Ascending aorta (tissue), 2 donors: ENCODE results near the gene LPAR6. TPM values are rescaled to one million over a fixed set of nuclear protein-coding genes. Genes with fewer than 3 reads are reported as not detected.

Source experiments
- DNase-seq, 2 donors: peaks; one replicate each; pipeline ENCODE4 v3.0.0-alpha.2; 2019; ENCODE audit warnings: low spot score in 2 of 2
- H3K27ac ChIP-seq, 2 donors: fragments of 200-600 bp; sonication (generic); one replicate each; pipeline ENCODE4 v1.5.1; 2016 to 2017; ENCODE audit warnings: mild to moderate bottlenecking in 1 of 2
- H3K27me3 ChIP-seq: fragments of 200-600 bp; sonication (generic); one replicate; pipeline ENCODE4 v1.5.1; 2017
- H3K36me3 ChIP-seq, 2 donors: fragments of 200-600 bp; sonication (generic); one replicate each; pipeline ENCODE4 v1.5.1; 2016
- H3K4me1 ChIP-seq, 2 donors: fragments of 200-600 bp; sonication (generic); one replicate each; pipeline ENCODE4 v1.5.1; 2016 to 2017; ENCODE audit warnings: mild to moderate bottlenecking in 1 of 2
- H3K4me3 ChIP-seq, 2 donors: fragments of 200-600 bp; sonication (generic); one replicate each; pipeline ENCODE4 v1.5.1; 2016 to 2017; ENCODE audit warnings: mild to moderate bottlenecking in 1 of 2
- H3K9me3 ChIP-seq, 2 donors: fragments of 200-600 bp; sonication (generic); one replicate each; pipeline ENCODE4 v1.5.1; 2016
- CTCF ChIP-seq, 3 experiments: fragments of 200-600 bp in 2 of 3; fragments of 450-650 bp in 1 of 3; sonication (generic) in 2 of 3; IDR thresholded peaks; one replicate each; pipeline ENCODE4 v1.5.1; 2016 to 2019; ENCODE audit warnings: antibody characterized with exemption in 3 of 3, mild to moderate bottlenecking in 1 of 3, moderate library complexity in 1 of 3
- intact Hi-C: fragments of 100-400 bp; cut with DNase I; formaldehyde crosslinking; loops from one replicate; pipeline ENCODE4 v1.15.1; 2023
- total RNA-seq: library from RNA; depleted of rRNA; stranded (reverse); fragments of >200 nt; gene quantifications from one replicate; pipeline ENCODE4 v1.1.0, GENCODE V29; 2016

The LPAR6 gene
- total RNA-seq, 1 donor from 2014 or later = 35.7 TPM

GRCh38 chr13:48411841-48412531, 927 bp downstream of the LPAR6 start:
- Histone ChIP-seq H3K4me1 (peaks cover 0 to 7% of the 10 kb centered on the region in 2 donors), H3K9me3 (no peaks in the 10 kb centered on the region), H3K4me3 (peak overlapping the region; percentile 58 to 60), H3K27ac (peak overlapping the region; percentile 62 to 72), H3K27me3 (no peaks in the 10 kb centered on the region), H3K36me3 (peaks cover 0 to 5% of the 10 kb centered on the region in 2 donors)
- intact Hi-C loops = no loop called here
- DNase-seq = no peak
- TF ChIP-seq CTCF (IDR thresholded peaks at IDR 0.05) = no peak

- H3K36me3 ChIP-seq = no peaks in the 10 kb centered on the region
- H3K27me3 ChIP-seq = no peaks in the 10 kb centered on the region
- no peak for DNase-seq
- H3K9me3 ChIP-seq = no peaks in the 10 kb centered on the region
- TF ChIP-seq CTCF (IDR thresholded peaks at IDR 0.05) = no peak
- intact Hi-C loops = no loop called here
- peak overlapping the region; percentile 62 to 72 for H3K27ac ChIP-seq
- H3K4me1 ChIP-seq = peaks cover 0 to 7% of the 10 kb centered on the region in 2 donors
- H3K4me3 ChIP-seq = peak overlapping the region; percentile 58 to 60
Observed at GRCh38 chr13:48411147-48411794, 1.6 kb downstream of the LPAR6 start.

- Histone ChIP-seq H3K27me3 (no peaks in the 10 kb centered on the region), H3K27ac (peak overlapping the region; percentile 62 to 72), H3K4me3 (peak overlapping the region; percentile 58 to 60), H3K9me3 (no peaks in the 10 kb centered on the region), H3K4me1 (peaks cover 0 to 10% of the 10 kb centered on the region in 2 donors), H3K36me3 (no peaks in the 10 kb centered on the region)
- no peak for DNase-seq
- intact Hi-C loops = no loop called here
- no peak for TF ChIP-seq CTCF (IDR thresholded peaks at IDR 0.05)
Observed at GRCh38 chr13:48410199-48410598, 2.7 kb downstream of the LPAR6 start.

- DNase-seq = no peak
- H3K9me3 ChIP-seq = no peaks in the 10 kb centered on the region
- no peaks in the 10 kb centered on the region for H3K27me3 ChIP-seq
- peaks cover 0 to 21% of the 10 kb centered on the region in 2 donors for H3K4me1 ChIP-seq
- TF ChIP-seq CTCF (IDR thresholded peaks at IDR 0.05) = no peak
- intact Hi-C loops = loop anchor here (10.0 kb wide), 1 partner anchor 171 kb away; the partner anchor contains the start of gene ITM2B
- peak overlapping the region; percentile 32 to 74 for H3K27ac ChIP-seq
- H3K4me3 ChIP-seq = no peak overlapping the region
- no peaks in the 10 kb centered on the region for H3K36me3 ChIP-seq
Observed at GRCh38 chr13:48405875-48406274, 7.0 kb downstream of the LPAR6 start.

- no peak for TF ChIP-seq CTCF (IDR thresholded peaks at IDR 0.05)
- DNase-seq = no peak
- Histone ChIP-seq H3K9me3 (no peaks in the 10 kb centered on the region), H3K27ac (peak overlapping the region; percentile 74), H3K27me3 (no peaks in the 10 kb centered on the region), H3K4me1 (peaks cover 3 to 21% of the 10 kb centered on the region in 2 donors), H3K4me3 (no peak overlapping the region), H3K36me3 (no peaks in the 10 kb centered on the region)
- intact Hi-C loops = loop anchor here (5.0 to 10.0 kb wide), 3 partner anchors 127 to 172 kb away; partner anchors contain the start of genes ITM2B and RCBTB2
Observed at GRCh38 chr13:48404952-48405351, 8.0 kb downstream of the LPAR6 start.
